IMR-90 (cell line): Measurements from ENCODE around the gene MTPN. TPM values are rescaled to one million over a fixed set of nuclear protein-coding genes. Genes with fewer than 3 reads are reported as not detected.

Experiments used
- ATAC-seq: fragments of 200-7000 bp; cut with Tn5 transposase; 2 replicates; pipeline ENCODE4 v1.9.1; 2020; ENCODE audit warnings: low read depth, mild to moderate bottlenecking, moderate library complexity
- BruUV-seq: library from RNA; stranded (reverse); fragments of 400-500 nt; replicated peaks from 2 replicates; lab custom pipeline; 2021; lab: Mats Ljungman, UMichigan
- CTCF ChIA-PET: fragments of 300-600 bp; formaldehyde crosslinking; extraction: SDS; loops from one replicate; lab custom pipeline; 2021; ENCODE audit warnings: antibody characterized with exemption; lab: Yijun Ruan, JAX
- POLR2A ChIA-PET: fragments of 300-600 bp; sonication (Branson Sonifier 250); formaldehyde crosslinking; loops from one replicate; lab custom pipeline; 2022; ENCODE audit warnings: antibody characterized with exemption; ENCODE audit not compliant: unreplicated experiment; lab: Charles Lee
- DNase-seq: peaks from one replicate; pipeline ENCODE4 v3.0.0; 2013
- H2AFZ ChIP-seq: replicated peaks from 2 replicates; pipeline ENCODE3; 2013; ENCODE audit warnings: low read length, mild to moderate bottlenecking; ENCODE audit not compliant: poor library complexity
- H2AK5ac ChIP-seq: 2 replicates; pipeline ENCODE4 v1.6.1; 2013; ENCODE audit warnings: low read depth, low read length, inconsistent platforms
- H2AK9ac ChIP-seq: replicated peaks from 2 replicates; pipeline ENCODE3; 2013; ENCODE audit warnings: mild to moderate bottlenecking, low read depth, low read length, moderate library complexity; ENCODE audit not compliant: poor library complexity
- H2BK120ac ChIP-seq: 2 replicates; pipeline ENCODE4 v1.6.1; 2013; ENCODE audit warnings: low read depth, low read length, inconsistent platforms
- H2BK15ac ChIP-seq: 3 replicates; pipeline ENCODE4 v1.6.1; 2013; ENCODE audit warnings: low read depth, low read length, inconsistent platforms
- H2BK20ac ChIP-seq: 2 replicates; pipeline ENCODE4 v1.6.1; 2013; ENCODE audit warnings: low read depth, mild to moderate bottlenecking, inconsistent platforms, low read length, moderate library complexity
- H2BK5ac ChIP-seq: 2 replicates; pipeline ENCODE4 v1.6.1; 2013; ENCODE audit warnings: mild to moderate bottlenecking, low read depth, low read length, inconsistent platforms; ENCODE audit not compliant: poor library complexity, severe bottlenecking
- H3K14ac ChIP-seq: replicated peaks from 2 replicates; pipeline ENCODE4 v1.6.1; 2013; ENCODE audit warnings: low read depth, low read length, inconsistent platforms
- H3K18ac ChIP-seq: 2 replicates; pipeline ENCODE4 v1.6.1; 2013; ENCODE audit warnings: low read depth, low read length, control low read depth
- H3K23ac ChIP-seq: 2 replicates; pipeline ENCODE4 v1.6.1; 2013; ENCODE audit warnings: low read depth, low read length, inconsistent platforms
- H3K27ac ChIP-seq: 2 replicates; pipeline ENCODE4 v1.5.1; 2013; ENCODE audit warnings: mild to moderate bottlenecking, control low read depth, low read length; ENCODE audit not compliant: insufficient read depth
- H3K27me3 ChIP-seq: 2 replicates; pipeline ENCODE4 v1.6.1; 2013; ENCODE audit warnings: low read length; ENCODE audit not compliant: control insufficient read depth, insufficient read depth
- H3K36me3 ChIP-seq: 2 replicates; pipeline ENCODE4 v1.6.1; 2013; ENCODE audit warnings: low read length, mixed read lengths; ENCODE audit not compliant: control insufficient read depth, insufficient read depth
- H3K4ac ChIP-seq: 2 replicates; pipeline ENCODE4 v1.6.1; 2013; ENCODE audit warnings: low read depth, low read length, inconsistent platforms
- H3K4me1 ChIP-seq: 2 replicates; pipeline ENCODE4 v1.6.1; 2013; ENCODE audit warnings: low read length, mixed read lengths; ENCODE audit not compliant: control insufficient read depth, insufficient read depth
- H3K4me2 ChIP-seq: 2 replicates; pipeline ENCODE4 v1.6.1; 2013; ENCODE audit warnings: low read depth, mild to moderate bottlenecking, control low read depth, low read length, moderate library complexity
- H3K4me3 ChIP-seq: 2 replicates; pipeline ENCODE4 v1.5.1; 2013; ENCODE audit warnings: low read depth, mild to moderate bottlenecking, control low read depth, low read length, moderate library complexity; ENCODE audit not compliant: insufficient read depth
- H3K56ac ChIP-seq: 2 replicates; pipeline ENCODE4 v1.6.1; 2013; ENCODE audit warnings: low read length, inconsistent platforms; ENCODE audit not compliant: insufficient read depth; ENCODE audit errors: extremely low read depth
- H3K79me1 ChIP-seq, 2 experiments: 2 replicates each; pipeline ENCODE4 v1.6.1; 2013; ENCODE audit warnings: low read length in 2 of 2, inconsistent platforms in 1 of 2, low read depth in 1 of 2
- H3K9ac ChIP-seq: 2 replicates; pipeline ENCODE4 v1.6.1; 2013; ENCODE audit warnings: low read depth, low read length, control low read depth
- H3K9me1 ChIP-seq: 2 replicates; pipeline ENCODE4 v1.6.1; 2013; ENCODE audit warnings: low read length, inconsistent platforms; ENCODE audit not compliant: insufficient read depth
- H3K9me3 ChIP-seq: 2 replicates; pipeline ENCODE4 v1.6.1; 2013; ENCODE audit warnings: low read length; ENCODE audit not compliant: control insufficient read depth, insufficient read depth
- H4K20me1 ChIP-seq: 2 replicates; pipeline ENCODE4 v1.6.1; 2013; ENCODE audit warnings: low read length, inconsistent platforms; ENCODE audit not compliant: insufficient read depth
- H4K5ac ChIP-seq: 2 replicates; pipeline ENCODE4 v1.6.1; 2013; ENCODE audit warnings: mild to moderate bottlenecking, low read depth, low read length, control low read depth
- H4K8ac ChIP-seq, 2 experiments: 2 replicates each; pipeline ENCODE4 v1.6.1; 2013; ENCODE audit warnings: low read depth in 2 of 2, low read length in 2 of 2, control low read depth in 1 of 2, inconsistent platforms in 1 of 2
- H4K91ac ChIP-seq: 2 replicates; pipeline ENCODE4 v1.6.1; 2013; ENCODE audit warnings: low read depth, low read length, inconsistent platforms; ENCODE audit not compliant: insufficient read depth
- CEBPB ChIP-seq: IDR thresholded peaks from 2 replicates; pipeline ENCODE4 v1.6.1; 2012; ENCODE audit warnings: low read depth, low read length, improper control_type of control experiment
- CHD1 ChIP-seq: IDR thresholded peaks from 2 replicates; pipeline ENCODE4 v1.6.1; 2012; ENCODE audit warnings: low read depth, low read length, improper control_type of control experiment
- MAZ ChIP-seq: IDR thresholded peaks from 2 replicates; pipeline ENCODE4 v1.6.1; 2012; ENCODE audit warnings: low read depth, mild to moderate bottlenecking, low read length, improper control_type of control experiment, moderate library complexity, borderline replicate concordance
- RAD21 ChIP-seq: IDR thresholded peaks from 2 replicates; pipeline ENCODE4 v1.6.1; 2012; ENCODE audit warnings: low read length, improper control_type of control experiment
- SMC3 ChIP-seq: fragments of 150-350 bp; IDR thresholded peaks from 2 replicates; pipeline ENCODE4 v1.6.1; 2016; ENCODE audit warnings: low read depth, mild to moderate bottlenecking, antibody characterized with exemption, low read length, moderate library complexity
- WGBS, 2 experiments: methylation state at CpG; one replicate each; pipeline versions ENCODE4 v1.1.5 to v1.1.7; 2013; ENCODE audit warnings: missing lambda C conversion rate in 2 of 2; ENCODE audit not compliant: insufficient read length in 1 of 2; ENCODE audit errors: extremely low coverage in 2 of 2; 5-methylcytosine and 5-hydroxymethylcytosine counted together
- dilution Hi-C: fragments of 300-500 bp; cut with HindIII; formaldehyde crosslinking; loops from one replicate; pipeline ENCODE4 v1.14.3; 2018; ENCODE audit warnings: low sequenced_read_pairs; ENCODE audit not compliant: unreplicated experiment
- in situ Hi-C: fragments of 300-500 bp; cut with MboI; formaldehyde crosslinking; loops from 3 replicates; pipeline ENCODE4 v1.14.3; 2019; ENCODE audit warnings: low sequenced_read_pairs, inconsistent platforms, mixed read lengths
- intact Hi-C: fragments of 100-400 bp; cut with micrococcal nuclease; formaldehyde crosslinking; loops from 2 replicates; pipeline ENCODE4 v1.10.0; 2022
- polyA plus RNA-seq, 3 experiments: library from polyadenylated mRNA; depleted of rRNA; stranded (reverse); fragments of >200 nt; gene quantifications; 2 replicates each; pipeline ENCODE4 v1.2.3, GENCODE V29; 2012; ENCODE audit warnings: low replicate concordance in 1 of 3
- total RNA-seq: library from RNA; depleted of rRNA; stranded (reverse); fragments of >200 nt; gene quantifications from 2 replicates; pipeline ENCODE4 v1.2.3, GENCODE V29; 2012

MTPN gene
- total and polyA plus RNA-seq, 2 of the 4 experiments (the other 2 are of a cell fraction): 58.8 to 94.4 TPM

- Histone ChIP-seq H4K20me1 (peaks cover 44% of the 10 kb centered on the region), H3K4me2 (no peak overlapping the region)
These were observed 16.3 kb downstream of the MTPN start for GRCh38 chr7:135960709-135961451.

More at GRCh38 chr7:135960709-135961451, 16.3 kb downstream of the MTPN start:
- ChIA-PET POLR2A (no interaction called here), CTCF (interaction anchor here (0.7 to 0.8 kb wide), 3 partner anchors 12 to 221 kb away, joined by 3 read pairs; no protein-coding TSS in a partner anchor)
- H3K4ac ChIP-seq: no peak overlapping the region
- no peak overlapping the region for H3K9ac ChIP-seq
- no TSS peak for BruUV-seq
- H2AFZ ChIP-seq: no peak overlapping the region
- no peak overlapping the region for H2BK5ac ChIP-seq
- H3K23ac ChIP-seq: no peak overlapping the region
- dilution Hi-C loops (no loop called here), intact Hi-C loops (no loop called here), in situ Hi-C loops (no loop called here)
- peaks cover 2% of the 10 kb centered on the region; the same call in 1 of the 2 replicates for H3K9me1 ChIP-seq
- peak; percentile 4 for DNase-seq
- H3K9me3 ChIP-seq: no peaks in the 10 kb centered on the region
- no peak overlapping the region for H4K5ac ChIP-seq
- peak overlapping the region; percentile 34; the same call in 1 of the 2 replicates for H3K56ac ChIP-seq
- H3K36me3 ChIP-seq: peaks cover 2% of the 10 kb centered on the region
- WGBS, 2 experiments: no CpG with 5 or more reads among the region's 6 CpGs
- H3K4me3 ChIP-seq: no peak overlapping the region
- peak; percentile 24; the same call in 1 of the 2 replicates for ATAC-seq
- H2BK20ac ChIP-seq: no peak overlapping the region
- H4K91ac ChIP-seq: no peak overlapping the region
- TF ChIP-seq SMC3 (no peak), MAZ (no peak), RAD21 (no peak), CEBPB (no peak), CHD1 (no peak)
- H3K27me3 ChIP-seq: no peaks in the 10 kb centered on the region
- H2BK120ac ChIP-seq: no peak overlapping the region
- no peaks in the 10 kb centered on the region for H3K4me1 ChIP-seq
- no peak overlapping the region for H2AK9ac ChIP-seq
- H3K79me1 ChIP-seq: peaks cover 11 to 39% of the 10 kb centered on the region in 2 experiments; a peak in 3 of 4 replicates
- H4K8ac ChIP-seq: no peak overlapping the region
- no peak overlapping the region for H3K14ac ChIP-seq
- H3K18ac ChIP-seq: no peak overlapping the region
- no peak overlapping the region for H2AK5ac ChIP-seq
- H2BK15ac ChIP-seq: no peak overlapping the region
- H3K27ac ChIP-seq: no peak overlapping the region
